Measurements from ENCODE around the gene DCLK3. TPM values are rescaled to one million over a fixed set of nuclear protein-coding genes. Genes with fewer than 3 reads are reported as not detected.

The DCLK3 gene
- total RNA-seq, 1 experiment from 2014 or later: 1.4 TPM

DNA sequence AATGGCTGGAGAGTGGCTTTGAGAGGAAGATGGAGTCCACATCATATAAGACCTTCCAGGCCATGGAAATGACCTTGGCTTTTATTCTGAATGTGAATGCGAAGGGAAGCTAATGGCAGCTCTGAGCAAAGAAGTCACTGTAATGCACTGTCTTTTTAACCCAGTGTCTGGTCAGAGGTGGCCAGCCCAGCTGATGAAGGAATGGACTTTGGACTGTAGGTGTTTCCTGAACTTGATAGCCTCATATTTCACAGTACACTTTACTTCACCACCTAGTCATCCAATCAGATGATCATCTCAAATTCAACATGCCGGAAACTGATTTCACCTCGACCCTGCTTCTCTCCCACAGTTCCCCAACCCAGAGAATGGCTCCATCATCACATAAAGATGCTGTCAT, 33.4 kb downstream of the DCLK3 start:
- Mint-ChIP-seq H3K36me3 (ENCODE audit: insufficient read depth in 1 of 3, low read depth in 3 of 3) (no peaks in the 10 kb centered on the region), H3K27ac (no peak overlapping the region; a peak in 1 of 7 replicates), H3K4me1 (no peaks in the 10 kb centered on the region), H3K27me3 (ENCODE audit: low read depth) (no peaks in the 10 kb centered on the region; the same call in 1 of the 2 replicates), H3K9me3 (no peaks in the 10 kb centered on the region), H3K4me3 (no peak overlapping the region)
- DNase-seq: no peak
- Histone ChIP-seq H2BK20ac (ENCODE audit: low read depth, low read length, poor library complexity, severe bottlenecking) (no peak overlapping the region), H3T11ph (ENCODE audit: low read length) (no peak overlapping the region), H3K79me2 (ENCODE audit: insufficient read depth, low read length) (no peaks in the 10 kb centered on the region), H3K14ac (ENCODE audit: insufficient read depth, low read length) (no peak overlapping the region), H2BK15ac (ENCODE audit: low read depth, low read length) (no peak overlapping the region), H2AFZ (ENCODE audit: low read length) (no peak overlapping the region), H3K27me3 (ENCODE audit: insufficient read depth, low read length) (no peaks in the 10 kb centered on the region), H4K20me1 (ENCODE audit: control insufficient read depth, insufficient read depth, insufficient read length) (no peaks in the 10 kb centered on the region), H3K56ac (ENCODE audit: insufficient read length, low read depth, low read length) (no peak overlapping the region), H3K27ac (ENCODE audit: insufficient read length, low read depth, low read length) (no peak overlapping the region), H2BK120ac (ENCODE audit: low read depth, low read length, poor library complexity, severe bottlenecking) (no peak overlapping the region), H4K5ac (ENCODE audit: insufficient read length, low read depth, low read length) (no peak overlapping the region), H3K4me2 (ENCODE audit: insufficient read depth, insufficient read length, low read length) (no peak overlapping the region), H3K4ac (ENCODE audit: low read depth, low read length) (no peak overlapping the region), H3K23ac (ENCODE audit: insufficient read length, low read depth, low read length) (no peak overlapping the region), H2BK5ac (ENCODE audit: insufficient read length, low read length) (no peak overlapping the region), H4K91ac (ENCODE audit: insufficient read length, low read depth, low read length) (no peak overlapping the region), H2AK5ac (ENCODE audit: insufficient read length, low read length) (no peak overlapping the region), H2BK12ac (ENCODE audit: insufficient read length, low read depth, low read length) (no peak overlapping the region), H3K18ac (ENCODE audit: insufficient read length, low read depth, low read length) (no peak overlapping the region), H4K8ac (replicated peaks; ENCODE audit: insufficient read length, low read depth, low read length) (no peak overlapping the region), H3K9ac (ENCODE audit: extremely low read depth, insufficient read length, low read length) (no peak overlapping the region), H3K23me2 (ENCODE audit: insufficient read length, low read depth, low read length, poor library complexity, severe bottlenecking) (no peaks in the 10 kb centered on the region), H3K79me1 (ENCODE audit: insufficient read depth, low read depth, low read length, poor library complexity, severe bottlenecking) (no peaks in the 10 kb centered on the region), H3K9me3 (ENCODE audit: control insufficient read depth, low read depth, low read length) (no peaks in the 10 kb centered on the region), H3K4me1 (ENCODE audit: insufficient read depth, low read length) (no peaks in the 10 kb centered on the region)
- no CpG with 5 or more reads among the region's 3 CpGs for WGBS (ENCODE audit: extremely low coverage, insufficient read length, low lambda C conversion rate)
- TF ChIP-seq, protein P1, sequence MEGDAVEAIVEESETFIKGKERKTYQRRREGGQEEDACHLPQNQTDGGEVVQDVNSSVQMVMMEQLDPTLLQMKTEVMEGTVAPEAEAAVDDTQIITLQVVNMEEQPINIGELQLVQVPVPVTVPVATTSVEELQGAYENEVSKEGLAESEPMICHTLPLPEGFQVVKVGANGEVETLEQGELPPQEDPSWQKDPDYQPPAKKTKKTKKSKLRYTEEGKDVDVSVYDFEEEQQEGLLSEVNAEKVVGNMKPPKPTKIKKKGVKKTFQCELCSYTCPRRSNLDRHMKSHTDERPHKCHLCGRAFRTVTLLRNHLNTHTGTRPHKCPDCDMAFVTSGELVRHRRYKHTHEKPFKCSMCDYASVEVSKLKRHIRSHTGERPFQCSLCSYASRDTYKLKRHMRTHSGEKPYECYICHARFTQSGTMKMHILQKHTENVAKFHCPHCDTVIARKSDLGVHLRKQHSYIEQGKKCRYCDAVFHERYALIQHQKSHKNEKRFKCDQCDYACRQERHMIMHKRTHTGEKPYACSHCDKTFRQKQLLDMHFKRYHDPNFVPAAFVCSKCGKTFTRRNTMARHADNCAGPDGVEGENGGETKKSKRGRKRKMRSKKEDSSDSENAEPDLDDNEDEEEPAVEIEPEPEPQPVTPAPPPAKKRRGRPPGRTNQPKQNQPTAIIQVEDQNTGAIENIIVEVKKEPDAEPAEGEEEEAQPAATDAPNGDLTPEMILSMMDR (conservative IDR thresholded peaks at IDR 0.05): no peak

Data from H9 (cell line).